ENCODE data around the gene MRGPRD. TPM values are rescaled to one million over a fixed set of nuclear protein-coding genes. Genes with fewer than 3 reads are reported as not detected.

The MRGPRD gene
- total and polyA plus RNA-seq, 2 of the 8 experiments (the other 6 are each of a cell fraction or from before 2014, with no cell fraction given): not detected

GRCh38 chr11:69005183-69005630, 24.4 kb upstream of the MRGPRD start (continued):
- TF ChIP-seq CHD7 (IDR thresholded peaks at IDR 0.05; ENCODE audit: insufficient replicate concordance, low read length) (no peak), SUZ12 (IDR thresholded peaks at IDR 0.05; ENCODE audit: low read length) (no peak), CBX5 (IDR thresholded peaks at IDR 0.05; ENCODE audit: low read depth, low read length) (no peak), HDAC6 (IDR thresholded peaks at IDR 0.05; ENCODE audit: low read depth, low read length) (no peak), SAP30 (IDR thresholded peaks at IDR 0.05; ENCODE audit: insufficient read depth, insufficient replicate concordance, low read length) (no peak), E2F6 (IDR thresholded peaks at IDR 0.05) (no peak), BACH1 (IDR thresholded peaks at IDR 0.05; ENCODE audit: low read length) (no peak), NRF1 (IDR thresholded peaks at IDR 0.05; ENCODE audit: low read depth, low read length) (no peak), JUN (IDR thresholded peaks at IDR 0.05; ENCODE audit: low read depth, low read length) (no peak), MAX (IDR thresholded peaks at IDR 0.05) (no peak), SP1 (IDR thresholded peaks at IDR 0.05; ENCODE audit: low read depth, low read length) (no peak)

Data from H1 (cell line).